Psoas muscle (tissue), 8 donors: ENCODE results near the gene RAD9A. TPM values are rescaled to one million over a fixed set of nuclear protein-coding genes. Genes with fewer than 3 reads are reported as not detected.

Experiments
- ATAC-seq, 4 donors: fragments of 200-7000 bp; cut with Tn5 transposase; one replicate each; pipeline ENCODE4 v1.9.1; 2020; ENCODE audit warnings: moderate library complexity in 3 of 4, mild to moderate bottlenecking in 2 of 4
- DNase-seq, 2 donors: peaks; one replicate each; pipeline ENCODE4 v3.0.0-alpha.2; 2020
- H3K27ac ChIP-seq: fragments of 200-600 bp; one replicate; pipeline ENCODE4 v1.8.0; 2022
- H3K27me3 ChIP-seq, 3 donors: fragments of 200-600 bp in 1 of 3; one replicate each; pipeline versions ENCODE4 v1.6.1 to v1.8.0; 2013 to 2022; ENCODE audit warnings: low read length in 2 of 3, mild to moderate bottlenecking in 2 of 3, moderate library complexity in 1 of 3; ENCODE audit not compliant: insufficient read depth in 3 of 3
- H3K36me3 ChIP-seq, 2 donors: fragments of 200-600 bp in 1 of 2; one replicate each; pipeline versions ENCODE4 v1.6.1 to v1.8.0; 2013 to 2022; ENCODE audit warnings: low read depth in 1 of 2, mild to moderate bottlenecking in 1 of 2, moderate library complexity in 1 of 2; ENCODE audit not compliant: insufficient read depth in 1 of 2
- H3K4me1 ChIP-seq: fragments of 200-600 bp; one replicate; pipeline ENCODE4 v1.8.0; 2022
- H3K4me3 ChIP-seq: fragments of 200-600 bp; one replicate; pipeline ENCODE4 v1.8.0; 2022; ENCODE audit warnings: mild to moderate bottlenecking
- H3K9me3 ChIP-seq: fragments of 200-600 bp; one replicate; pipeline ENCODE4 v1.8.0; 2022
- WGBS, 3 donors: extraction: QIAGEN DNeasy Blood & Tissue Kit; methylation state at CpG; one replicate each; pipeline versions ENCODE4 v1.1.6 to v1.1.7; 2013; 5-methylcytosine and 5-hydroxymethylcytosine counted together
- intact Hi-C, 2 donors: fragments of 100-400 bp; cut with DNase I; formaldehyde crosslinking; loops; one replicate each; pipeline versions ENCODE4 v1.11.0 to v1.14.2; 2022
- polyA plus RNA-seq, 3 donors: library from polyadenylated mRNA; stranded (reverse); fragments of 200-250 nt; gene quantifications; one replicate each; pipeline ENCODE4 v1.2.3, GENCODE V29; 2013
- total RNA-seq, 4 donors: library from RNA; stranded (reverse); fragmentation: NEBNext Ultra II Directional in 2 of 4; extraction: Animal tissue kit (Norgen Biotek cat#: 25700) in 2 of 4; gene quantifications; one replicate each; pipeline versions ENCODE4 v1.2.1 to v1.2.4, GENCODE V29; 2021 to 2023
- TF ChIP-seq, protein P1 (sequence below): fragments of 200-600 bp; IDR thresholded peaks from one replicate; pipeline ENCODE4 v1.8.0; 2022; ENCODE audit warnings: antibody characterized with exemption
- donor health status: healthy with polysubstance abuse.
- donor health status: DM: no; HTN: no; CAD: no; lungs with moderate emphysema.
- donor health status: Bipolar disorder and iron deficiency.
- donor health status: healthy.
- donor health status: DM: yes; HTN: yes; CAD: no.
- donor health status: DM: no; HTN: no; CAD: no.
- donor health status: DM: no; HTN: no; CAD: no.
- donor health status: DM: yes; HTN: yes; CAD: no.

Gene RAD9A
- total and polyA plus RNA-seq, 7 donors: 1.8 to 12.3 (median 6.7) TPM

DNA sequence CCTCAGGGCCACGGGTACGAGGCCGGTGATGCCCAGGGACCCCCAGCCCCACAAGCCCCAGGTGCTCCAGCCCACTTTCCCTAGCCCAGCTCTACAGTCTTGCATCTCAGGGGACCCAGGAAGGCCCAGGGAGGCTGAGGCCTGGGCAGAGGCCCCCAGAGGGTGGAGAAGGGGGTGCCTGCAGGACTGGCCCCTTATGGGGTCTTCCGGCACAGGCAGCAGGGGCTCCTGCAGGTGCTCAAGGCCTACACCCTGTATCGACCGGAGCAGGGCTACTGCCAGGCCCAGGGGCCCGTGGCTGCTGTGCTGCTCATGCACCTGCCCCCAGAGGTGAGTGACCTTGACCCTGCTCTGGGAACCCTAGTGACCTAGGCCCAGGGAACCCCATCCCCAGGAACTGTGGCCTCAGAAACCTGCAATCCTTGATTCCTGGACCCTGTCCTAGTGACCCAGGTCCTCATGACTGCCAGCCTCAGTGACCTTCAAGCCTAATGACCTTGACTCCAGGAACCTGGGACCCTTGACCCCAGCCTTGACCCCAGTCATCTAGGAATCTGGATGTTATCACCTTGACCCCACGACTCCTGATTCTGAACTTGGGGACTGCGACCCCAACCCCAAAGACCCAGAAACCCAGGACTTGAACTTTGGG, 14.0 kb downstream of the RAD9A start:
- no peaks in the 10 kb centered on the region for H3K9me3 ChIP-seq
- peaks cover 5% of the 10 kb centered on the region for H3K4me1 ChIP-seq
- H3K4me3 ChIP-seq: no peak overlapping the region
- TF ChIP-seq, protein P1, sequence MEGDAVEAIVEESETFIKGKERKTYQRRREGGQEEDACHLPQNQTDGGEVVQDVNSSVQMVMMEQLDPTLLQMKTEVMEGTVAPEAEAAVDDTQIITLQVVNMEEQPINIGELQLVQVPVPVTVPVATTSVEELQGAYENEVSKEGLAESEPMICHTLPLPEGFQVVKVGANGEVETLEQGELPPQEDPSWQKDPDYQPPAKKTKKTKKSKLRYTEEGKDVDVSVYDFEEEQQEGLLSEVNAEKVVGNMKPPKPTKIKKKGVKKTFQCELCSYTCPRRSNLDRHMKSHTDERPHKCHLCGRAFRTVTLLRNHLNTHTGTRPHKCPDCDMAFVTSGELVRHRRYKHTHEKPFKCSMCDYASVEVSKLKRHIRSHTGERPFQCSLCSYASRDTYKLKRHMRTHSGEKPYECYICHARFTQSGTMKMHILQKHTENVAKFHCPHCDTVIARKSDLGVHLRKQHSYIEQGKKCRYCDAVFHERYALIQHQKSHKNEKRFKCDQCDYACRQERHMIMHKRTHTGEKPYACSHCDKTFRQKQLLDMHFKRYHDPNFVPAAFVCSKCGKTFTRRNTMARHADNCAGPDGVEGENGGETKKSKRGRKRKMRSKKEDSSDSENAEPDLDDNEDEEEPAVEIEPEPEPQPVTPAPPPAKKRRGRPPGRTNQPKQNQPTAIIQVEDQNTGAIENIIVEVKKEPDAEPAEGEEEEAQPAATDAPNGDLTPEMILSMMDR: no peak
- intact Hi-C loops: no loop called here
- no peaks in the 10 kb centered on the region for H3K36me3 ChIP-seq
- no peak overlapping the region for H3K27ac ChIP-seq
- peaks cover 0 to 30% (median 9%) of the 10 kb centered on the region in 3 donors for H3K27me3 ChIP-seq
- WGBS, 3 donors: 89 to 93% (median 89%) methylated on average over 9 of the region's 9 CpGs
- DNase-seq: no peak
- no peak for ATAC-seq

DNA sequence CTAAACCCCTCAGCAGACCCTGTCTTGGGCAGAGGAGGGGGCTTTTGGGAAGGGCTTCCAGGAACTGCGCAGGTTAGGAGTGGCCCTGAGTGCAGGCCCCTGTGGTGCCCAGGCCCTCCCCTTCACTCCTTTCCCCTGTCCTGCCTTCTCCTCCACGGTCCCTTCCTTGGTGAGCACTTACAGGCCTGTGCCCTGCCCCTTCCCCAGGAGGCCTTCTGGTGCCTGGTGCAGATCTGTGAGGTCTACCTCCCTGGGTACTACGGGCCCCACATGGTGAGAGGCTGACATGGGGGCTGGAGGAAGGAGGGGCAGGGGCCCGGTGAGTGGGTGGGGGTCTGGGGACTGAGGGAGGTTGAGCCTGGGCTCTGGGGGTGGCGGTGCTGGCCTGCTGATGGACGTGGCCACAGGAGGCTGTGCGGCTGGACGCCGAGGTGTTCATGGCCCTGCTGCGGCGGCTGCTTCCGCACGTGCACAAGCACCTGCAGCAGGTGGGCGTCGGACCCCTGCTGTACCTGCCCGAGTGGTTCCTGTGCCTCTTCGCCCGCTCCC, 14.7 kb downstream of the RAD9A start:
- Histone ChIP-seq H3K27me3 (peaks cover 0 to 32% (median 9%) of the 10 kb centered on the region in 3 donors), H3K4me1 (peaks cover 5% of the 10 kb centered on the region), H3K4me3 (no peak overlapping the region), H3K9me3 (no peaks in the 10 kb centered on the region), H3K27ac (no peak overlapping the region), H3K36me3 (no peaks in the 10 kb centered on the region)
- no peak for ATAC-seq
- DNase-seq: no peak
- WGBS, 3 donors: 81 to 85% (median 85%) methylated on average over 14 to 18 of the region's 18 CpGs
- TF ChIP-seq, protein P1: no peak
- intact Hi-C loops: no loop called here

DNA sequence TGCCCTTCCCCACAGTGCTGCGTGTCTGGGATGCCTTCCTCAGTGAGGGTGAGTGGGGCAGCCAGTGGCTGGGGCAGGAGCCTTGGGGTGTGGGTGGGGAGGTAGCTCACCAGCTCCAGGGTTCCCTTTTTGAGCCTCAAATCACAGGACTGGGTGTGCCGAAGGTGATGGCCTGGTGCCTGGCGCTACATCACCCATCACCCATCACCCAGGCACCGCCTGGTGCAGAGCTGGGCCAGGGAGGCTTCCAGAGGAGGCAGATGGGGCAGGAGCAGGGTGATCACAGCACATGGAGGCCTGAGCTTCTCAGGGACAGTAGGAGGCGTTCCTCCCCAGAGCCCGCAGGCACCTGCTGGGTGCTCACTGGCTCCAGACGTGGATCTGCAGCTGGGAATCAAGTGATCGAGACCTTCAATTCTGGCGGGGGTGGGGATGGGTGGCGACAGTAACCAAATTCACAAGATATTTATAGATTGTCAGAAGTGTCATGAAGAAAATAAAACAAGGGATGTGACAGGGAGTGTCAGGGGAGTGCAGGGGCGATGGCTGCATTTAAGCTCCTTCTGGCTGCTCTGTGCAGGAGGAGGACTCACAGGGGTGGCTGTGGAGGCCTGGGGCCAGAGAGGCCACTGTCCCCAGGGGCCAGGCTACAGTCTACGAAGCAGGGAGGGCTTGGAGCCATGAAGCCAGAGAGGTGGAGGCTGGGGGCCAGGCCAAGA, 15.3 kb downstream of the RAD9A start:
- H3K4me1 ChIP-seq: peaks cover 2% of the 10 kb centered on the region
- intact Hi-C loops: no loop called here
- H3K36me3 ChIP-seq: no peaks in the 10 kb centered on the region
- TF ChIP-seq, protein P1: no peak
- ATAC-seq: no peak
- no peak overlapping the region for H3K27ac ChIP-seq
- H3K27me3 ChIP-seq: peaks cover 0 to 32% (median 9%) of the 10 kb centered on the region in 3 donors
- WGBS, 3 donors: 37 to 61% (median 38%) methylated on average over 12 of the region's 12 CpGs
- H3K4me3 ChIP-seq: no peak overlapping the region
- DNase-seq: no peak
- H3K9me3 ChIP-seq: no peaks in the 10 kb centered on the region

DNA sequence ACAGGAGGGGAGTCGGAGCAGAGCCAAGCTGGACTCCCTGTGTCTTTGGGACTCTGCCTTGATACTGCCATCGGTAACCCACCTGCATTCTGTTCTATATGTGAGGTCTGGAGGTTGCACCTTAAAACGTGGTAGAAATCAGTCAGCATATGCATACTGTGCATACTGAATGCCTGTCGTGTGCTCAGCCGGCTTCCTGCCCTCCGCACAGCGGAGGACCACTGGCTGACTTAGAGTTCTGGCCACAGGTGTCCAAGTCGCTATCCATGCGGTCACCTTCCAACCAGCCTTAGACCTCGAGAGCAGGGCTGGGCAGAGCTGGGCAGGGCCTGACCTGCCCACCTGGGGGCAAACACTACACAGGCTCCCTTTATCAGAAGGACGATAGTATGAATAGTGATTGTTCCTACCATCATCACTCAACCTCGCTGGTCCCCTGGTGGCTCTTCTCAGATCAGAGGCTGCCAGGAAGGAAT, 15.9 kb downstream of the RAD9A start:
- Histone ChIP-seq H3K27ac (no peak overlapping the region), H3K4me1 (no peaks in the 10 kb centered on the region), H3K27me3 (peaks cover 0 to 32% (median 9%) of the 10 kb centered on the region in 3 donors), H3K4me3 (no peak overlapping the region), H3K9me3 (no peaks in the 10 kb centered on the region), H3K36me3 (no peaks in the 10 kb centered on the region)
- DNase-seq: no peak
- intact Hi-C loops: no loop called here
- TF ChIP-seq, protein P1: no peak
- 53 to 71% (median 61%) methylated on average over 12 of the region's 12 CpGs for WGBS, 3 donors
- ATAC-seq: no peak
